ENCODE results near the gene MYOM1.

The MYOM1 gene

GRCh38 chr18:3209859-3210569 lies 9.8 kb downstream of the MYOM1 start:
- no peak for TF ChIP-seq RAD21 (IDR thresholded peaks at IDR 0.05; ENCODE audit: low read depth)
- TF ChIP-seq CEBPB (IDR thresholded peaks at IDR 0.05): no peak
- TF ChIP-seq EP300 (IDR thresholded peaks at IDR 0.05; ENCODE audit: borderline replicate concordance): no peak
- TF ChIP-seq TAF1 (IDR thresholded peaks at IDR 0.05; ENCODE audit: low read depth): no peak
- TF ChIP-seq TEAD4 (IDR thresholded peaks at IDR 0.05): no peak
- TF ChIP-seq NFIC (IDR thresholded peaks at IDR 0.05): no peak
- no peak for TF ChIP-seq ZBTB7A (IDR thresholded peaks at IDR 0.05; ENCODE audit: low read depth)
- no peak for TF ChIP-seq REST (IDR thresholded peaks at IDR 0.05; ENCODE audit: low read depth)
- no peak for TF ChIP-seq CREB1 (IDR thresholded peaks at IDR 0.05; ENCODE audit: low read depth)
- no peak for TF ChIP-seq TCF12 (IDR thresholded peaks at IDR 0.05; ENCODE audit: low read depth)
- TF ChIP-seq FOXM1 (IDR thresholded peaks at IDR 0.05; ENCODE audit: borderline replicate concordance, low read depth): no peak
- TF ChIP-seq YY1 (IDR thresholded peaks at IDR 0.05; ENCODE audit: low read depth): no peak
- TF ChIP-seq, protein P1, sequence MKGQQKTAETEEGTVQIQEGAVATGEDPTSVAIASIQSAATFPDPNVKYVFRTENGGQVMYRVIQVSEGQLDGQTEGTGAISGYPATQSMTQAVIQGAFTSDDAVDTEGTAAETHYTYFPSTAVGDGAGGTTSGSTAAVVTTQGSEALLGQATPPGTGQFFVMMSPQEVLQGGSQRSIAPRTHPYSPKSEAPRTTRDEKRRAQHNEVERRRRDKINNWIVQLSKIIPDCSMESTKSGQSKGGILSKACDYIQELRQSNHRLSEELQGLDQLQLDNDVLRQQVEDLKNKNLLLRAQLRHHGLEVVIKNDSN (IDR thresholded peaks at IDR 0.05): no peak
- no peak for TF ChIP-seq MAX (IDR thresholded peaks at IDR 0.05)
- TF ChIP-seq EGR1 (IDR thresholded peaks at IDR 0.05): no peak

- TF ChIP-seq EP300 (IDR thresholded peaks at IDR 0.05; ENCODE audit: borderline replicate concordance) (no peak), REST (IDR thresholded peaks at IDR 0.05; ENCODE audit: low read depth) (no peak), TCF12 (IDR thresholded peaks at IDR 0.05; ENCODE audit: low read depth) (no peak), CEBPB (IDR thresholded peaks at IDR 0.05) (no peak), NFIC (IDR thresholded peaks at IDR 0.05) (no peak), FOXM1 (IDR thresholded peaks at IDR 0.05; ENCODE audit: borderline replicate concordance, low read depth) (no peak), CREB1 (IDR thresholded peaks at IDR 0.05; ENCODE audit: low read depth) (no peak), MAX (IDR thresholded peaks at IDR 0.05) (no peak)
These were observed 12.2 kb downstream of the MYOM1 start for GRCh38 chr18:3207565-3207964.

DNA sequence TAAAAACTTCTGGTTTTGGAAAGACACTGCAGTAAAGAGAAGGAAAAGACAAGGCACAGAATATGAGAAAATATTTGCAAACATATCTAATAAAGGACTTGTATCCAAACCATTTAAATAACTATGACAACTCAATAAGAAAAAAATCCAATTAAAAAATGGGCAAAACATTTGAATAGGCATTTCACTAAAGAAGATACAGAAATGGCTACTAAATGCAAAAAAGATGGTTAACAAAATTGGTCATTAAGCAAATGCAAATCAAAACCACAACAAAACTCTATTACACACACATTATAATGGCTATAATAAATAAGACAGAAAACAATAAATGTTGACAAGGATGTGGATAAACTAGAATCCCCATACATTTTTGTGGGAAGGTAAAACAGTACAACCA lies 14.5 kb downstream of the MYOM1 start:
- TF ChIP-seq TAF1 (IDR thresholded peaks at IDR 0.05; ENCODE audit: low read depth) (no peak), EP300 (IDR thresholded peaks at IDR 0.05; ENCODE audit: borderline replicate concordance) (no peak), RAD21 (IDR thresholded peaks at IDR 0.05; ENCODE audit: low read depth) (no peak), CEBPB (IDR thresholded peaks at IDR 0.05) (no peak), CREB1 (IDR thresholded peaks at IDR 0.05; ENCODE audit: low read depth) (no peak), REST (IDR thresholded peaks at IDR 0.05; ENCODE audit: low read depth) (no peak), TCF12 (IDR thresholded peaks at IDR 0.05; ENCODE audit: low read depth) (no peak), NFIC (IDR thresholded peaks at IDR 0.05) (no peak), FOXM1 (IDR thresholded peaks at IDR 0.05; ENCODE audit: borderline replicate concordance, low read depth) (no peak), TEAD4 (IDR thresholded peaks at IDR 0.05) (no peak), EGR1 (IDR thresholded peaks at IDR 0.05) (no peak), MAX (IDR thresholded peaks at IDR 0.05) (no peak), ZBTB7A (IDR thresholded peaks at IDR 0.05; ENCODE audit: low read depth) (no peak), YY1 (IDR thresholded peaks at IDR 0.05; ENCODE audit: low read depth) (no peak)
- TF ChIP-seq, protein P1 (IDR thresholded peaks at IDR 0.05): no peak

Measured in Ishikawa (cell line).